ENCODE data around the gene RADX.
"Not testable (repeated sequence)": the region's sequence is repeated elsewhere in the genome, so short reads cannot be mapped to it uniquely, and the experiment has no call there.

The RADX gene

DNA sequence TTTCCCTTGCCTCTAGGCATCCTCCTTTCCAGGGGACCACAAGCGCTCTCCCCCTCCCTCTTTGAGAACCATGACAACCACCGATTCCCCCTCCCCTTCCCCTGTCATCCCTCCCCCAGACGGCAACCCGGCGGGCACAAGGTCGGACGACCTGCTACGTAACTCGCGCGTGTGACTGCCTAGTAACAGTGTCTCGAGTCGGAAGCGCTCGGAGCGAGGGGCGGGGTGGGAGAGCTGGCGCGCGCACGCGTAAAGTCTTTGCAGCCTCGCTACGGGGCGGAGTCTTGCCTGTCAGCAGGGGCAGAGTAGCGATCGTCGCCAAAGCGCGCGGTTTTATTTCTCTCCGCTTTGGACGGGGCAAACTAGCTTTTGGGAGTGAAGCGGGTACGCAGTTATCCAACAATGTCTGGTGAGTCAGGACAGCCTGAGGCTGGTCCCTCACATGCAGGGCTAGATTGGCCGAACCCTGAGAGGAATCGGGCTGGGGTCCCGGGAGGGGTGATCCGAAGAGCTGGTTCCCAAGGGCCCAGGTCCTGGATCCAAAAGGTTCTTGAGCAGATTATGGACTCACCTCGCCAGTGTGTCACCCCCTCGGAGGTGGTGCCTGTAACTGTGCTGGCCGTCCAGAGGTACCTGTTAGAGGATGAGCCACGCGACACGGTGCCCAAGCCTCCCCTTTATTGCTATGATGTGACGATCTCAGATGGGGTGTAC, at the start of gene RADX:
Gene RADX (plus strand): TSS at position 300 of the 714 bp plus-strand sequence. CDS start 103 bp downstream, at position 403.
- peak; percentile 34 for DNase-seq (ENCODE audit: low read depth)

- no peak for DNase-seq (ENCODE audit: low read depth)
Observed at GRCh38 chrX:106564986-106565385, 46.8 kb upstream of the RADX start.

DNA sequence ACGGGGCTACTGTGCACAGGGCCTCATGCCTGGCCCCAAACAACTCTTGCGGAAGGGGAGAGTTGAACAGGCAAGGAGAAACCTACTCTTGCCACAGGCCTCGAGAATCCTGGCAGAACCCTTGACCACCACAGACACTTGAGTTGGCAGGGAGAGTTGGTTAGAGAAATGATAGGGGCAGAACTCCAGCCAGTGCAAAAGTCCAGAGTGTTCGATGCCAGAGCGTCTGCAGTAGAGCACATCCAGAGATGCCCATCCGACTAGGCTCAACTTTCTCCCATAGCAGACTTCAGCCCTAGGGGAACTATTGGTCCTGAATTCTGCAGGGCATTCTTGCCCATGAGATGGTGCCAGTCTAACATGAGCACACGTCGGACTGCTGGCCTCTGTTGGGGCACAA, 45.4 kb upstream of the RADX start:
- DNase-seq (ENCODE audit: low read depth), result no peak

- DNase-seq (ENCODE audit: low read depth), result no peak
Observed at GRCh38 chrX:106581856-106582255, 29.9 kb upstream of the RADX start.

DNA sequence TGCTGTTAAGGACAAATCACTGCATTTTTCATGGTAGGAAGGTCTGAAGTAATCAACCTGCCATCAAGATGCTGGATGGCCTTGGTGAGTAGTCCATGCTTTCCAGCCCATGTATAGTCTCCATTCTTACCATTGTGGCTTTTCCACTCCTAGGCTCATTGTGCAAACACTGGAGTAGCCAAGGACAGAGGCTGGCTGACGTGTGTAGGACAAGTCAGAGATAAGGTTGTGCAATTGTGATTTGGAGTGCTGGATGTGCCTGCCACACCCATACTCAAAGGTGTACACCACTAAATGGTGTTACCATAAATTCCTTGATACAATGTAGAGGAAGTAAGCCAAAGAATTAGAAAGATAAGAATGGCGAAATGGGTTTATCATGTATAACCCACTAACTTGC, 26.3 kb upstream of the RADX start:
- DNase-seq (ENCODE audit: low read depth), result no peak

DNA sequence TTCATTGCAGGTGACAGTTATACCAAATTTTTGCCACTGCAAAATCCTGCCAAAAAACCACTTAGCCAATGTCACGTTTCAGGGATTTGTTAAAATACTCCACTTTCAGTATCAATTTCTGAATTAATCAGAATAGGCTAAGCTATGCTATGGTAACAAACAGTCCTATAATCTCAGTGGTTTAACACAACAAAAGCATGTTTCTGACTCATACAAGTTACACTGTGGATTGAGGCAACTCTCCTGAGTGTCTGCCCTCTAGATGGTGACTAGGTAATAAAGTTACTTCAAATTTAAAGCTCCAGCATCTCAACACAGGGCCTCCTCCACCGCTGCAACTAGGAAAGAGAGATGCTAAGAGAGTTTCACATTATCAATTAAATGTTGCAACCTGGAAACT, 23.0 kb upstream of the RADX start:
- no peak for DNase-seq (ENCODE audit: low read depth)

DNA sequence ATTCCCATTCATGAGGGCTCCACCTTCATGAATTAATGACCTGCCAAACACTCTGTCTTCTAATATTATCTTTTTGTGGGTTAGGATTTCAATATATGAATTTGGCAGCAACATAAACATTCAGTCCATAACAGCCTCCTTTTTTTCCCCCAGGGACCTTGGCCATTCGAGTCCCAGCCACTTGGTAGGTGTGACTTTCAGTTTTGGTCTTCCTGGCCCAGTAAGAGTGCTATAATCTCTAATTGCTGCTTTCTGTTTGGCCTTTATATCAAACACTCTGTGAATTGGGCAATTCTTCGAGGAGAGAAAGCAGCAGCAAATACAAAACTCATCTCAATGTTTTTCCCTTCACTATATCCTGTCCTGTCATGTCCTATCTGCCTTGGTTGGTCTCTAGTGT, 12.4 kb upstream of the RADX start:
- DNase-seq (ENCODE audit: low read depth), result no peak

DNA sequence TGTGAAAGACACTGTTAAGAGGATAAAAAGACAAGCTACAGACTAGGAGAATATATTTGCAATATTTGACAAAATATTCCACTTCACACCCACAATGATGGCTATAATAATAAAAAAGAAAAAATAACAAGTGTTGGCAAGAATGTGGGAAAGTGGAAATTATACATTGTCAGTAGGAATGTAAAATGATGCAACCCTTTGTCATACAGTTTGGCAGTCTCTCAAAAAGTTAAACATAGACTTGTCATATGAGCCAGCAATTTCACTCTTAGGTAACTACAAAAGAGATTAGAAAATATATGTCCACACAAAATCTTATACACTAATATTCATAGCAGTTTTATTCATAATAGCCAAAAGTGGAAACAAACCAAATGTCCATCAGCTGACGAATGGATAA, 5.2 kb upstream of the RADX start:
- DNase-seq (ENCODE audit: low read depth), result no peak

DNA sequence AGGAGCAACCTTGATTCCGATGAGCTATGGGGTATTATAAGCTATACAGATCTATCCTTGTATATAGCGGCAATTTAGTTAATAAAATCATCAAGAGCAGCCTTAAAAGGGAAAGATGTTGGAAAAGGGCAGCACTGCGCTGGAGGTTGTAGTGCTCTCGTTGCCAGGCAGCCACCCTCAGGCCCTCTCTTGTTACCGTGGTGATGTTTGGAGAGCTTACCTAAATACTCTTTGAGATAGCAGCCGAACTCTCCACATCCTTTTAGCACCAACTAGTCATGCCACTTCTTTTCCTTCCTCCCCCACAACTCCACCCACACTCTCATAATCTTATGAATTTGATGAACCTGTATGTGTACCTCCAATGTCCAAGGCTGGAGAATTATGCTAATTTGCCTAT, 3.8 kb upstream of the RADX start:
- no peak for DNase-seq (ENCODE audit: low read depth)

GRCh38 chrX:106611317-106611678, 480 bp upstream of the RADX start:
- DNase-seq (ENCODE audit: low read depth), result no peak

GRCh38 chrX:106612393-106612763, 600 bp downstream of the RADX start:
- DNase-seq (ENCODE audit: low read depth), result no peak

DNA sequence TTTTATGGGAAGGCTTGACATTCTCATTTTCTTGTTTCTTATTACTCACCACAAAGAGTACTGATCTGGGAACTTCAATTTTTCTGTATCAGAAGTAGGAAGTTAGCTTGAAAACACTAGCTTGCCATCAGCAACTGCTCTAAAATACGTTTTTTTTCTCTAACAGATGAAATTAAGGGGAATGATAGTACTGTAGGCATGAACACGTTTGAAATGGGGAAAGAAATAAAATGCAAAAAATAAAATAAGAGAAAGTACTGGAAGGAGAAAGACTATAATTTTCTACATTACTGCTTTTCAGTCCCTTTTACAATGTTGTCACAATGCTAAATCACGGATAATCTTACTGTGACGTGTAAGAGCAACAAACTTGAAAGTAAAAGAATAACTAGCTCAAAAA, 1.5 kb downstream of the RADX start:
- DNase-seq (ENCODE audit: low read depth), result no peak

- no peak for DNase-seq (ENCODE audit: low read depth)
Observed at GRCh38 chrX:106615041-106615440, 3.3 kb downstream of the RADX start.

DNA sequence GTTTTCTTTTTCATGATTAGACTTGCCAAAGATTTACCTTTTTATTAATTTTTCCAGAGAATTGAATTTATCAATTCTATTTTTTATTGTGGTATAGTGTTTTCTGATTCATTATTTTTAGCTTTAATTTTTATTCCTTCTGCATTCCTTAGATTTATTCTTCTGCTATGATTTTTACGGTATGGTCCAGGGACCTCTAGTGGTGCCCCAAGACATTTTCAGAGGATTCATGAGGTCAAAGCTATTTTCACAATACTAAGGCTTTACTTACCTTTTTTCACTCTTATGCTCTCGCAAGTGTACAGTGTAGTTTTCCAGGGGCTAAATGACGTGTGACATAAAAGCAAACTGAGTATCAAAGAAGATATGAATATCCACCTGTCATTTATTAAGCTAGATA, 8.0 kb downstream of the RADX start:
- no peak for DNase-seq (ENCODE audit: low read depth)

DNA sequence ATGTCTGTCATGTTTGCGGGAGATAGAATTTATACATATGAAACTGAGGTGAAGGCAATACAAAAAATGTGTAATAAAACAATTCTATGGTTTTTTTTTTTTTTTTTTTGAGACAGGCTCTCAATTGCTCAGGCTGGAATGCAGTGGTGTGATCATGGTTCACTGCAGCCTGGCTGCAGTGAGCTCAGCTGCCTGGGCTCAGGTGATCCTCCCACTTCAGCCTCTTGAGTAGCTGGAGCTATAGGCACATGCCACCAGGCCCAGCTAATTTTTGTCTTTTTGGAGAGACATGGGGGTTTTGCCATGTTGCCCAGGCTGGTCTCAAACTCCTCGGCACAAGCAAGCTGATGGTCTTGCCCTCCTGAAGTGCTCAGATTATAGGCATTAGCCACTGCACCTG, 10.1 kb downstream of the RADX start:
- DNase-seq (ENCODE audit: low read depth), result no peak

GRCh38 chrX:106626789-106627188, 15.0 kb downstream of the RADX start:
- no peak for DNase-seq (ENCODE audit: low read depth)

DNA sequence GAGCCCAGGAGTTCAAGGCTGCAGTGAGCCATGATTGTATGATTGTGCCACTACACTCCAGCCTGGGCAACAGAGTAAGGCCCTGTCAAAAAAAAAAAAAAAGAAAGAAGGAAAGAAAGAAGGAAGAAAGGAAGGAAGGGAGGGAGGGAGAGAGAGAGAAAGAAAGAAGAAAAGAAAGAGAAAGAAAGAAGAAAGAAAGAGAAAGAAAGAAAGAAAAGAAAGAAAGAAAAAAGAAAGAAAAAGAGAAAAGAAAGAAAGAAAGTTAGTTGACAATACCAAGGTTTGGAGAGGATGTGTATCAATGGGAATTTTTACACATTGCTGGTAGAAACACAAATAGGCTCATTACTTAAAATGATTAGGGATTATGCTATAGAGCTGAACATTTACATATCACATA, 19.8 kb downstream of the RADX start:
- no peak for DNase-seq (ENCODE audit: low read depth)

DNA sequence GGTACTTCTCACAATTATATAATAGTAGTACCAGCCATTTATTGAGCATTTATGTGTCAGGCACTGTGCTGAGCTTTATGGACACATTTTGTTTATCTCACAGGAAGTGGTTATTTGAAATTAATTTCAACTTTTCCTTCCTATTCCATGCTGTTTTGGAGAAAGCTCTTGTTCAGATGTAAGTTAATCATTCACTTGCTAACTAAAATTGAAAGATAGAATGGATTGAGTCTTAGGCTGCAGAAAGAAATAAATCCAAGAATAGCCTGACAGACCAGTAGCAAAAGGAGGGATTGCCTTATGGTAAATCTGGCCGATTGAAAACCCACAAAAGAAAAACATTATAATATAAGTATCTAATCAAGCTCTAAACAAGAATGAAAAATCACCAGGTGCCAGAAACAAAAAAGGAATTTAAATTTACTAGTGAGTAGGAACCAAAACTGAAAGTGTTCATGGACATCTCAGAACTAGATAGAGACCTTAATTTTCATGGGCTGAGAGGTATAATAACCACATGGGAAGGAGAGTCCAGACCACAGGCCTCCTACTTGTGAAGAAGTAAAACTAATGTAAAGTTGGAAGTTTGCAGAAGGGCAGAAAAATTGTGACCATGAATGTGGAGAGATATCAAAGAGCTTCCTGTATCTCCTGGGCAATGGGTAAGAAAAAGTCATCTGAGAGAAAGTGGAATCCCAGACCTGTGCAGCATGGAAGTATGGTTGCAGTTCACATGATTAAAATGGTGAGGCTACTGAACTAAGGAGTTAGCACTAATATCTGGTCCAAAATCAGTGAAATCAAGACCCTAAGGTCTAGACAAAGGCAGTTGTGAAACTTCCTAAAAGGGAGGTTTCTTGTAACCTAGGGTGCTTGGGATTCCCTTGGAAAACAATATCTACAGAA, 38.0 kb downstream of the RADX start:
- no peak for DNase-seq (ENCODE audit: low read depth)

- DNase-seq (ENCODE audit: low read depth), result not testable (repeated sequence)
Observed at GRCh38 chrX:106653625-106654024, 41.8 kb downstream of the RADX start.

DNA sequence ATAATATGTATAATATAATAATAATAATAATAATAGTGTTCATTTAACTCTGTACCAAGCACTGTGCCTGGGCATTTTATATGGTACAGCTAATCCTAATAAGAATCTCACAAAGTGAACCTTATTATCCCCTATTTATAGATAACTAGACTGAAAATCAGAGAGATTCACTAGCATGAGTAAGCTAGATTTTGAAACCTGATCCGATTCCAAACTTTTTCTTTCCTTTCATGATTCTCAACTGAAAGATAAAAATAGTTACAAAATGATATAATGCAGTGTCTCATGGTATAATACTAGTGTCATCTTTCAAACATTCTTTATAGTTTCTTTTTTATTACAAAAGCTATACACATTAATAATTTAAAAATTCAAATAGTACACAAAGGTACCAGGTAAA, 58.9 kb downstream of the RADX start:
- no peak for DNase-seq (ENCODE audit: low read depth)

DNA sequence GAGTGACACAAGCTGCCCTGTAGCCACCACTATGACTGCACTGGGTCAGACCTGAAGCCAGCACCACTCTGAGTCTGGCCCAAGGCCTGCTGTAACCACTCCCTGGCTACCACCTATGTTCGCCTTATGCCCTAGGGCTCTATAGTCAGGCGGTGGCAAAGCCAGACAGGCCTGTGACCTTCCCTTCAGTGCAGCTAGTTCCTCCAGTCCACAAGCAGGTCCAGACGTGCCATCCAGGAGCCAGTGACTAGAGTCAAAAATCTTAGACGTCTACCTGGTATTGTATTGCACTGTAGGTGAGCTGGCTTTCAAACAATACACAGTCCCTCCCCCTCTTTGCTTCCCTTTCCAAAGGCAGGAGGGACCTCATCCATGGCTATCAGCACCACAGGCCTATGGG, 60.7 kb downstream of the RADX start:
- no peak for DNase-seq (ENCODE audit: low read depth)

DNA sequence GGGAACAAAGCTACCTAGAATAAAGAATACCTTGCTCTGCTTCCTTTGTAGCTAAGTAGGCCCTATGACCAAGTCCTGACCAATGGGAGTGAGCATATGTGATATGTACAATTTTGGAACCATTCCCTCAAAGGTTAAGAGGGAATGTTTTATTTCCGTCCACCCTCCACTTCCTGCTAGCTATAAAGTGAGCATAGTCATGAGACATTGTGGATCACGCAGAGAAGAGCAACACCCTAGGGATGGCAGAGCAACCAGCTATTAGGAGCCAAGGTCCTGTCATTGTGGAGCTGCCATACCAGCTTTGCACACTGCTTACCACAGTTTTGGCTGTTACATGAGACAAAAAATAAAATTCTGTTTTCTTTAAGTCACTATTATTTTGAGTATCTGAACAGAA, 68.9 kb downstream of the RADX start:
- no peak for DNase-seq (ENCODE audit: low read depth)

DNA sequence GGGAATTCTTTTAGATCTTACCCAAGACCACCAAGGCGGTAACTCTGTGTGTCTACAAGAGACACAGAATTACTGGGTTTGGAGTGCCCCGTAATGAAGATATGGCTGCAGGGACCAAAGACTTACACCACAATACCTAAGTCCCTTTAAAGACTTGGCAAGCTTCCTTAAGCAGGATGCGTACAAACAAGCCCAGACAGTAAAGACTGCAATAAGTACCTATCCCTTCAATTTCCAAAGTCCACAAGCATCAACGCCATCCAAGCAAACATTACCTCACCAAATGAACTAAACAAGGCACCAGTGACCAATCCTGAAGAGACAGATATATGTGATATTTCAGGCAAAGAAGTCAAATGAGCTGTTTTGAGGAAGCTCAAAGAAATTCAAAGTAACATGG, 72.4 kb downstream of the RADX start:
- DNase-seq (ENCODE audit: low read depth), result no peak

All from HS-5 (cell line).